HT1080 (cell line): ENCODE results near the gene ACTRT2. TPM values are rescaled to one million over a fixed set of nuclear protein-coding genes. Genes with fewer than 3 reads are reported as not detected.

Experiments
- DNase-seq: peaks from one replicate; pipeline ENCODE4 v3.0.0-alpha.2; 2015; ENCODE audit warnings: low read depth
- total RNA-seq: library from RNA; depleted of rRNA; stranded (reverse); fragments of >200 nt; shearing (Covaris generic); gene quantifications from 2 replicates; pipeline ENCODE4 v1.2.3, GENCODE V29; 2014

ACTRT2 gene
- total RNA-seq, 1 experiment from 2014 or later, result not detected

DNA sequence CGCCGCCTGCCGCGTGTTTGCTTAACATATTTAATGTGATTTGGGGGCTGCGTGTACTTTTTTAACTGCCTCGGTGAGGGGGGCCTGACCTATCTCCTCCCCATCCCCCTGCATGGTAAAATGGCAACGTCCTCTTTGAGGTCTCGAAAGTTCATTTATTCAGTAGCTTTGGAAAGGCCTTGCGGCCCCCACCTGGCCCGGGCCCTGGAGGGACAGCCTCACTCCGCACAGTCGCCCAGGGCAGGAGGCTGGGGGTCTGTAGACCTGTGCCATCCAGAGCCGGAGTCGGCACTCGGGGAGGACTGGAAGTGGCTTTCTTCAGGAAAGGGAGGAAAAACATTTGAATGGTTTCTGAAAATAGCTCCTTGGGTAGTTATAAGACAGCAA is 38.0 kb upstream of the ACTRT2 start:
- no peak for DNase-seq

- no peak for DNase-seq
Observed at GRCh38 chr1:2983706-2984398, 37.4 kb upstream of the ACTRT2 start.

DNA sequence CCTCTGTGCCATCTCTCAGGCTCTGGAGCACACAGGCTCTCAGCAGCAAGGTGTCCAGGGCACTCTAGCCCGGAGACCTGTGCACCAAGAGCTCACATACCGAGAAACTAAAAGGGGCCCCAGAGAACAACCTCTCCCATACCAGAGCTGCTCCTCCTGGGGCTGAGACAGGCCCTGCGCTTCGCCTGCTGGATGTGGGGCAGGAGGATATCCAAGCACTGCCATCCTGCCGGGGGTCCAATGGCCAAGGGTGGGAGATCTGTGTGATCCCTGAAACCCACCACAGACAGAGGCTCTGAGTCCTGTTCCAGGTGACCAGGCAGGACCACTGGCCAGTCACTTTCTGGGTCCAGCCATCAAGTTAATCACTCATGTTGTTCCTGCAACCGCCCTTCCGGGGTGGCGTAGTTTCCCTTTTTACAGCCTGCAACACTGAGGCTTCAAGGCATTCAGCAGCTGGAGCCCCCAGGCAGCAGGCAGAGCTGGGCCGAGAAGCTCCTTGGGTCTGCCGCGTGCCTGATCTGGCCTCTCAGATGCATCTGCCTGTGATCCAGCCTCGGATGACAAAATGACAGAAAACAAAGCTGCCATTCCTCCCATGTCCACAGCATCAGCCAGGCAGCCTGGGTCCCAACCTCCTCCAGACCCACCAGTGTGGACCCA is 36.7 kb upstream of the ACTRT2 start:
- no peak for DNase-seq

GRCh38 chr1:2985067-2985561 is 36.2 kb upstream of the ACTRT2 start:
- peak; percentile 5 for DNase-seq

DNA sequence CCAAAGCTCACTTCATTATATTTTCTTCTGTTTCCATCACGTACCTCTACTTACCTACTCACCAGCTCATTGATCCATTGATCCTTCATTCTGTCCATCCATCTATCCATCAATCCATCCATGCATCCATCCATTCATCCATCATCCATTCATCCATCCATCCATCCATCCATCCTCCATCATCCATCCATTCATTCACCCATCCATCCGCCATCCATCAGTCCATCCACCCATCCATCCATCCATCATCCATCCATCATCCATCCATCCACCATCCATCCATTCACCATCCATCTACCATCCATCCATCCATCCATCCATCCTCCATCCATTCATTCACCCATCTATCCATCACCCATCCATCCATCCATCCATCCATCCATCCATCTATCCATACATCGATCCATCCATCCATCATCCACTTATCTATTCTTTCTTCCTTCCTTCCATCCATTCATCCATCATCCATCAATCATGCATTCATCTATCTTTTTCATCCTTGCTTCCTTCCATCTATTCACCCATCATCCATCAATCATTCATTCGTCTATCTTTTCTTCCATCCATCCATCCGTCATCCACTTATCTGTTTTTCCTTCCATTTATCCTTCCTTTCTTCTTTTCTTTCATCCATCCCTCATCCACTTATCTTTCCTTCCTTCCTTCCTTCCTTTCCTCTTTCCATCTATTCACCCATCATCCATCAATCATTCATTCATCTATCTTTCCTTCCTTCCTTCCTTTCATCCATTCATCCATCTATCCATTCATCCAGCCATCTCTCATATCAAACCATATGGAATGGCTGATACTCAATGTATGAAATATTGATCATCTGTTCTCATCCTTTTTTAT is 35.3 kb upstream of the ACTRT2 start:
- DNase-seq, result no peak

GRCh38 chr1:2986549-2987305 is 34.5 kb upstream of the ACTRT2 start:
- no peak for DNase-seq

- DNase-seq, result no peak
Observed at GRCh38 chr1:2987773-2988172, 33.5 kb upstream of the ACTRT2 start.

DNA sequence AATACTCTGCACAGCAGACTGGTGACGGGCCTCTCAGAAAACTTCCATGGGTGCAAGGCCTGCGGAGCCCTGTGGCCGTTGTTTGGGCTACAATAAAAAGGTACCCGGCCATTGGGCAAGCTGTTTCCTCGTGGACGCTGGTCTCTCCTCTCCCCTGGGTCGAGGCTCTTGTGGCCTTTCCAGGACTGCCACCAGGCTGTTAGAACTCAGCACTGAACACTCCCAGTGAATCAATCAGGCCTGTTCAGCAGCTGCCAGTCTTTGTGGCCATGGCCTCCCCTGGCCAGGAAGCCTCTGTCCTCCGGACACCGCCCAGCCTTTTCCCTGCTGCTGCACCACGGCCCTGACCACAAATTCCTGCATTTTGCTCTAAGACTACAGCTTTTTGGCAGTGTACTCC is 33.0 kb upstream of the ACTRT2 start:
- DNase-seq, result no peak

GRCh38 chr1:2989185-2989584 is 32.1 kb upstream of the ACTRT2 start:
- DNase-seq, result no peak

DNA sequence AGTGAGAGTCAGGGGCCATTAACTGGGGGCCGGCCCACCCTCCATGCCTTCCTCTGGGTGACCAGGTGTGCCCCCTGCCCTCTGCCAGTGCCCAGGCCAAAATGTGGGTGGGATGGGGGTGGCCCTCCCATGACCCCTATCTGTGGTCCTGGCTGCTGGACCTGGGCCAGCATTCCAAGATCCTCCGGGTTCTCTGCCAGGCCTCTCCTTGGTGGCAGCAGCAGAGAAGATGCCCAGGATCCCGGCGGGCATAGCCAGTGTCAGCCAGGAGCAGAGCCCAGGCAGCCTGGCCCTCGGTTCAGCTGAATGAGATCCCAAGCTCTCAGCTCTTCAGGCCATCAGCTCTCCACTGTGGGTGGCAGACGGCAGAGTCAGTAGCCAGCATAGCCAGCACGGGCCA is 31.3 kb upstream of the ACTRT2 start:
- DNase-seq, result no peak

GRCh38 chr1:2990376-2991115 is 30.7 kb upstream of the ACTRT2 start:
- DNase-seq, result no peak

- DNase-seq, result no peak
Observed at GRCh38 chr1:2991753-2992495, 29.3 kb upstream of the ACTRT2 start.

DNA sequence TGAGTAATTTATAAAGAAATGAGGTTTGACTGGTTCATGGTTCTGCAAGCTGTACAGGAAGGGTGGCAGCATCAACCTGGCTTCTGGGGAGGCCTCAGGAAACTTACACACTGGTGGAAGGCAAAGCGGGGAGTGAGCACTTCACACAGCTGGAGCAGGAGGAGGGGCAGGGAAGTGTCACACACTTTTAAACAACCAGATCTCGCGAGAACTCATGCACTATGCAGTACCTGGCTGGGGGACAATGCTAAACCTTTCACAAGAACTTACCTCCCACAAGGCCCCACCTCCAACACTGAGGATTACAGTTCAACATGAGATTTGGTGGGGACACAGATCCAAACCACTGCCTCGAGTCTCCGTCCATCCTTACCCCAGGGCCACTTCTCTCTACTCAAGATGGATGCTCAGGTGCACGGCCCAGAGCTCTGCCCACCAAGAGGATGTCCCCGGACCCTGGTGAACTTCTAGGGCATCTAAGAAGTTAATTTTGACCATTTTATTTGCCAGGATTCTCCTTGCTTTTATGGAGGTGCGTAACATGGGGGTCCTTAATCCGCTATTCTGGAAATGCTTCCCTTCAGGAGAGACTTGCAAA is 22.7 kb upstream of the ACTRT2 start:
- DNase-seq, result no peak

- no peak for DNase-seq
Observed at GRCh38 chr1:2999138-2999537, 22.1 kb upstream of the ACTRT2 start.

GRCh38 chr1:2999571-2999970 is 21.7 kb upstream of the ACTRT2 start:
- no peak for DNase-seq

DNA sequence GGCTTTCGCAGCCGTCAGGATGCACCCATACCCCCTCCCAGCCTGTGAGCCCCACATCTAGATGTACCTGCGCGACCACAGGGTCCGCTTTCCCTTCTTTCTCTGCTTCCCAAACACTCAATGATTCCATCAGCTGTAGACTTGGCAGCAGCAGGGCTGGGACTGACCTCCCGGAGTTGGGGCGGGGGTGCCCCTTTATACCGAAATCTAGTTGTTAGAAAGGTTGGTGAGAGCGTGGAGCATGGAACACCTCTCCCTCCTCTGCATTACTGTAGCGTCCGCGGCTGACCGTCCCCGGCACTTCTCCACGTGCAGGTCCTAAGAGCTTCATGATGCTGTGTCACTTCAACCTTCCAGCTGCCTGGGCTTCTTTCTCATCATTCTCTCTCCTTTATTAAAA is 21.1 kb upstream of the ACTRT2 start:
- DNase-seq, result no peak

- no peak for DNase-seq
Observed at GRCh38 chr1:3000671-3001470, 20.4 kb upstream of the ACTRT2 start.

DNA sequence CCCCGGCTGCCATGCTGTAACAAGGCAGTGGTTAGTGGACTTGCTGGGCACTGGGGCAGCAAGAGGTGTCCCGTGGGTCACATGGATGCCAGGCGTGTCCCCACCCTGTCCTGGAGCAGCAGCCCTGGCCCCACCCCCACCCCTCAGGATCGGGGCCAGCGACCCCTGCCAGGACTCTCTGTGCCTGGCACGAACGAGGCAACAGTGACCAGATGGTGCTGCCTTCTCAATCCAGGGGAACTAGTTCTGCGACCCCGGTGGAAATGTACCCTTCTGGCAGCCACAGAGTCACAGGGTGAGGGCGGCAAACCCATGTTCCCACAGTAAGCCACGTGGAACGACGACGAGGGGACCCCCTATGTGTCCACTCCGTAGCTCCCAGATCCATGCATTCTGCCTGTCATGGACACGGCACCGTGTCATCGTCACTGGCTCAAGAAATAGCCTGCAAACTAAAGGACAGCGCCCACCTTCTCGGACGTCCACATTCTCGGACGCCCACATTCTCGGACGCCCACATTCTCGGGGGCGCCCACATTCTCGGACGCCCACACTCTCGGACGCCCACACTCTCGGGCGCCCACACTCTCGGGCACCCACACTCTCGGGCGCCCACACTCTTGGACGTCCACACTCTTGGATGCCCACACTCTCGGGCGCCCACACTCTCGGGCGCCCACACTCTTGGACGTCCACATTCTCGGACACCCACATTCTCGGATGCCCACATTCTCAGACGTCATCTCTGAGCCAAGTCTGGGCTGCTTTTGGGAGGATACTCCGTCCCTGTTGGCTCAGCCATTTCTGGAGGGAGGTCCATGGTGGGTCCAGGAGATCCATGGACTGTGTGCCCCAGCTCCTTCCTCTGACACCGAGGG is 19.6 kb upstream of the ACTRT2 start:
- DNase-seq, result no peak
